GM19023 (cell line): ENCODE measurements around the gene MAN1B1.

Experiments used
- ATAC-seq: cut with Tn5 transposase; IDR thresholded peaks from one replicate; pipeline ENCODE4 v1.9.1; 2021; ENCODE audit warnings: mild to moderate bottlenecking, moderate library complexity; ENCODE audit not compliant: unreplicated experiment

The MAN1B1 gene

GRCh38 chr9:137086531-137087408, at the start of gene MAN1B1:
Gene MAN1B1 (plus strand): TSS chr9:137086985. CDS start chr9:137087000, 15 bp downstream.
- ATAC-seq: peak; percentile 85

- no peak for ATAC-seq
These were observed 49.8 kb upstream of the MAN1B1 start for GRCh38 chr9:137037035-137037434.

- ATAC-seq: no peak
These were observed 49.3 kb upstream of the MAN1B1 start for GRCh38 chr9:137037483-137037882.

GRCh38 chr9:137038916-137039315, 47.9 kb upstream of the MAN1B1 start:
- no peak for ATAC-seq

GRCh38 chr9:137039611-137040366, 47.0 kb upstream of the MAN1B1 start:
- no peak for ATAC-seq

GRCh38 chr9:137040568-137040967, 46.2 kb upstream of the MAN1B1 start:
- no peak for ATAC-seq

GRCh38 chr9:137041124-137041523, 45.7 kb upstream of the MAN1B1 start:
- ATAC-seq: no peak

GRCh38 chr9:137042751-137043727, 43.7 kb upstream of the MAN1B1 start:
- no peak for ATAC-seq

GRCh38 chr9:137044037-137044436, 42.7 kb upstream of the MAN1B1 start:
- no peak for ATAC-seq

- no peak for ATAC-seq
These were observed 42.1 kb upstream of the MAN1B1 start for GRCh38 chr9:137044502-137045177.

GRCh38 chr9:137045294-137046087, 41.3 kb upstream of the MAN1B1 start:
- no peak for ATAC-seq

- no peak for ATAC-seq
These were observed 40.5 kb upstream of the MAN1B1 start, which contains the start of gene NPDC1 for GRCh38 chr9:137046088-137046787. Gene NPDC1 (minus strand): TSS chr9:137046177. CDS start chr9:137045989, 188 bp downstream.

GRCh38 chr9:137048655-137049543, 37.9 kb upstream of the MAN1B1 start:
- no peak for ATAC-seq

- no peak for ATAC-seq
These were observed 37.0 kb upstream of the MAN1B1 start for GRCh38 chr9:137049544-137050449.

- no peak for ATAC-seq
These were observed 36.2 kb upstream of the MAN1B1 start for GRCh38 chr9:137050570-137050969.

GRCh38 chr9:137051145-137051724, 35.5 kb upstream of the MAN1B1 start:
- no peak for ATAC-seq
